HepG2 (cell line): ENCODE results near the gene RAP1A. TPM values are rescaled to one million over a fixed set of nuclear protein-coding genes. Genes with fewer than 3 reads are reported as not detected.

Experiments
- AGO2 ChIP-seq: fragments of 200-400 bp; formaldehyde crosslinking; optimal IDR thresholded peaks from 2 replicates; pipeline ENCODE3; 2017; ENCODE audit warnings: mild to moderate bottlenecking, low read depth, low read length, moderate library complexity
- CTCF ChIP-seq: sonication (generic); formaldehyde crosslinking; IDR thresholded peaks from 2 replicates; pipeline ENCODE4 v1.5.0; 2020; ENCODE audit warnings: mild to moderate bottlenecking, missing genetic modification reagents, moderate library complexity
- STAG1 ChIP-seq: sonication (generic); formaldehyde crosslinking; IDR thresholded peaks from 2 replicates; pipeline ENCODE4 v1.4.0; 2020; ENCODE audit warnings: missing genetic modification reagents
- TEAD2 ChIP-seq: sonication (generic); formaldehyde crosslinking; IDR thresholded peaks from 2 replicates; pipeline ENCODE4 v1.9.0; 2021; ENCODE audit warnings: missing genetic modification reagents
- USF2 ChIP-seq, 2 experiments: sonication (generic) in 1 of 2; formaldehyde crosslinking in 1 of 2; IDR thresholded peaks; 2 replicates each; pipeline versions ENCODE4 v1.5.1 to v1.6.1; 2011 to 2020; ENCODE audit warnings: borderline replicate concordance in 1 of 2, low read depth in 1 of 2, low read length in 1 of 2, mild to moderate bottlenecking in 1 of 2, missing genetic modification reagents in 1 of 2, moderate library complexity in 1 of 2
- ZNF224 ChIP-seq: sonication (generic); formaldehyde crosslinking; IDR thresholded peaks from 2 replicates; pipeline ENCODE4 v1.5.0; 2020; ENCODE audit warnings: mild to moderate bottlenecking, missing genetic modification reagents
- ZNF687 ChIP-seq: sonication (generic); formaldehyde crosslinking; IDR thresholded peaks from 2 replicates; pipeline ENCODE4 v1.5.1; 2020; ENCODE audit warnings: mild to moderate bottlenecking, missing genetic modification reagents, moderate library complexity
- ZNF788 ChIP-seq: sonication (generic); formaldehyde crosslinking; IDR thresholded peaks from 2 replicates; pipeline ENCODE4 v1.5.0; 2020; ENCODE audit warnings: mild to moderate bottlenecking, missing genetic modification reagents, borderline replicate concordance
- polyA plus RNA-seq, 8 experiments: library from polyadenylated mRNA; depleted of rRNA in 3 of 8; stranded (reverse) in 7 of 8; unstranded in 1 of 8; fragments of >200 nt; fragmentation: Illumina TruSeq in 4 of 8; extraction: Trizol in 4 of 8; gene quantifications; 2 replicates each; pipeline versions ENCODE4 v1.2.1 to v1.2.3, GENCODE V29; 2011 to 2016; ENCODE audit warnings: low read depth in 4 of 8, missing spikeins in 1 of 8, mixed read lengths in 1 of 8; ENCODE audit not compliant: insufficient read depth in 1 of 8
- total RNA-seq, 5 experiments: library from RNA; depleted of rRNA; stranded (reverse); fragments of >200 nt; fragmentation: Illumina TruSeq; extraction: Trizol; gene quantifications; 2 replicates each; pipeline ENCODE4 v1.2.3, GENCODE V29; 2016; ENCODE audit warnings: low read depth in 1 of 5

The RAP1A gene
- total and polyA plus RNA-seq, 2 of the 13 experiments (the other 11 are each of a cell fraction or from before 2014, with no cell fraction given): 19.0 to 20.7 TPM

GRCh38 chr1:111725192-111725591 is 105.6 kb downstream of the RAP1A start (continued):
- TF ChIP-seq ZNF687 (CRISPR knock-in tag): peak; percentile 72
- peak; percentile 31 for TF ChIP-seq CTCF (CRISPR knock-in tag)
- no peak for TF ChIP-seq TEAD2 (CRISPR knock-in tag)
- no peak for TF ChIP-seq ZNF788 (CRISPR knock-in tag)
- no peak for TF ChIP-seq USF2 (IDR thresholded peaks at IDR 0.05; ENCODE audit: low read depth, low read length)
- peak; percentile 36; the same call in 1 of the 2 replicates for TF ChIP-seq USF2 (CRISPR knock-in tag; IDR thresholded peaks at IDR 0.05; ENCODE audit: borderline replicate concordance)
- TF ChIP-seq STAG1 (CRISPR knock-in tag): 0 out of 2 replicates have a peak, but pooled peaks have one; percentile 19
- no peak for TF ChIP-seq ZNF224 (CRISPR knock-in tag)
- peak; percentile 48 for TF ChIP-seq AGO2
